Fibroblast of the aortic adventitia (primary cell): ENCODE results near the gene SEMA3G. TPM values are rescaled to one million over a fixed set of nuclear protein-coding genes. Genes with fewer than 3 reads are reported as not detected.

ENCODE experiments used
- DNase-seq: peaks from one replicate; pipeline ENCODE4 v3.0.0-alpha.2; 2010; ENCODE audit warnings: low read depth
- H3K4me3 ChIP-seq: 2 replicates; pipeline ENCODE4 v1.5.1; 2011; ENCODE audit warnings: low read depth, mild to moderate bottlenecking, control low read depth, low read length, moderate library complexity
- total RNA-seq: library from RNA; depleted of rRNA; stranded (reverse); fragments of >200 nt; gene quantifications from 2 replicates; pipeline ENCODE4 v1.2.3, GENCODE V29; 2012; ENCODE audit warnings: low replicate concordance
- TF ChIP-seq, protein P1 (sequence below): IDR thresholded peaks from 2 replicates; pipeline ENCODE4 v1.5.1; 2011; ENCODE audit warnings: mild to moderate bottlenecking, low read length, control low read depth, inconsistent platforms; ENCODE audit not compliant: insufficient read depth

Gene SEMA3G
- total RNA-seq, 1 donor = not detected

DNA sequence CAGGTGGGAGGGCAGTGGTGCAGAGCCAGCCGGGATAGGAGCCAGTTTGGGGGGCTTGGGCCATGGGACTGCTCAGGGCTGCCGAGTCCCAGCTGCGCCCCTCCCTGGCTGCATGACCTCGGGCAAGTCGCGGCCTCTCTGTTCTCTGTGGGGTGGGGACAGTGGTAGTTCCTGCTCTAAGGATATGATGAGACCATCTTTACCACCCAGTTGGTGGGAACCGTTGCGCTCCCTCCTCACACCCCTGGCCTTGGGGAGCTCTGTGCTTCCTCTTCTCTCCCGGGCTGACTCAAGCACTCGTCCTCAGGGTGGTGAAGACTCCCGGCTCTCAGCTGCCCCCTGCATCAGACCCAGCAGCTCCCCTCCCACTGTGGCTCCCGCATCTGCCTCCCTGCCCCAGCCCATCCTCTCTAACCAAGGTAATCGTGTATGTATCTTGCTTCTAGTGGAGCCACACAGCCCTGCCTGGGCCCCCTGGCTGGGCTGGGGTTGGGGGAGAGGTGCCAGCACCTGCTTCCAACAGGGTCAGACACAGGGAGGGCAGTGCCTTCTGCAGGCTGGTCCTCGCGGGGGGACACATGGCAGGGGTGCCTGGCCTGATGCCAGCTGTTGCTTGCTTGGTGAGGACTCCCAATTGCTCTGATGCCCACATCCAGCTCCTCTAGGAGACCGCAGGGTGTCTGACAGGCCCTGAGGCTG lies 35.1 kb upstream of the SEMA3G start:
- no peak for DNase-seq
- TF ChIP-seq, protein P1, sequence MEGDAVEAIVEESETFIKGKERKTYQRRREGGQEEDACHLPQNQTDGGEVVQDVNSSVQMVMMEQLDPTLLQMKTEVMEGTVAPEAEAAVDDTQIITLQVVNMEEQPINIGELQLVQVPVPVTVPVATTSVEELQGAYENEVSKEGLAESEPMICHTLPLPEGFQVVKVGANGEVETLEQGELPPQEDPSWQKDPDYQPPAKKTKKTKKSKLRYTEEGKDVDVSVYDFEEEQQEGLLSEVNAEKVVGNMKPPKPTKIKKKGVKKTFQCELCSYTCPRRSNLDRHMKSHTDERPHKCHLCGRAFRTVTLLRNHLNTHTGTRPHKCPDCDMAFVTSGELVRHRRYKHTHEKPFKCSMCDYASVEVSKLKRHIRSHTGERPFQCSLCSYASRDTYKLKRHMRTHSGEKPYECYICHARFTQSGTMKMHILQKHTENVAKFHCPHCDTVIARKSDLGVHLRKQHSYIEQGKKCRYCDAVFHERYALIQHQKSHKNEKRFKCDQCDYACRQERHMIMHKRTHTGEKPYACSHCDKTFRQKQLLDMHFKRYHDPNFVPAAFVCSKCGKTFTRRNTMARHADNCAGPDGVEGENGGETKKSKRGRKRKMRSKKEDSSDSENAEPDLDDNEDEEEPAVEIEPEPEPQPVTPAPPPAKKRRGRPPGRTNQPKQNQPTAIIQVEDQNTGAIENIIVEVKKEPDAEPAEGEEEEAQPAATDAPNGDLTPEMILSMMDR = no peak
- no peak overlapping the region for H3K4me3 ChIP-seq

DNA sequence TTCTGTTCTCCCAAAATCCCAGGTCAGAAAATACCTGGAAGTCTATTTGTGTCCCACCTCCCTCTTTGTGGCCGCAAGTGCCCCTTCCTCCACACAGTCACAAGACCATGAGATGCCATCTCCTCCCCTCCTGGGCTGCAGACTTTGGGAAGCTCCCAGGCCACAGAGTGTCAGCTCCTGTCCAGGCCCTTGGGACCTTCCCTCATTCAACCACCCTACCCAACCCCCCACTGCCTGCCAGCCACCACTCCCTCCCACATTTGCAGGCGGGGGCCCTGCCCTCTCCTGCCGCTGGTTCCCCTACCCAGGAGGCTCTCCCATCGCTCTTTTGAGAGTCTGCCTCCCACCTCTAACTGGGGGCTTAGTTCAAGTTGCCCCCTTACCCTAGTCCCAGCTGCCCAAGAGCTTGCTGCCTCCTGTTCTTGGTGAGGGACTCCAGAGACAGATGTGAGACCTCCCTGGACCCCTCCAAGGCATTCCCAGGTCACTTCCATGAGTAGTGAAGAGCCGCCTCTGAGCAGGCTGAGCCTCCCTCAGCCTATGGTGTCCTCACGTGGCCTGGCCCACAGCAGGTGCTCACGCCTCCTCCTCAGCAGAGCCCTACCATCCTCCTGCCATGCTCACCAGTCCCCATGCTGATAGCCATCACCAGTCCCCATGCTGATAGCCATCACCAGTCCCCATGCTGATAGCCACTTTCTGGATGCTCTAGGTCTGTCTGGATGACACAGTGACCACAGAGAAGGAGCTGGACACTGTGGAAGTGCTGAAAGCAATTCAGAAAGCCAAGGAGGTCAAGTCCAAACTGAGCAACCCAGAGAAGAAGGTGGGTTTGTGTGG lies 34.4 kb upstream of the SEMA3G start:
- H3K4me3 ChIP-seq = no peak overlapping the region
- TF ChIP-seq, protein P1 = no peak
- no peak for DNase-seq

DNA sequence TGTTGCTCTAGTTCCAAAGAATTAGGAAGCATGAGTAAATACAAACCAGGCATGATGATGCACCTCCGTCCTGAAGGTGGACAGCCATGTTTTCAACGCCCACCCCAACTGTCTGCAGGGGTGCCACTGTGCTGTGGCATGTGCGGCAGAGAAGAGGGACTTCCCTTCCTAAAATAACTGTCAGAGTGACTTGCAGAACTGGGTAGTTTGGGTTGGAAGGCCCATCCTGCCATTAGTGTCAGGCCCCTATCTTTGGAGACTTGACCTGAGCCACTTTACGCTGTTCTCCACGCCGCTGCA lies 32.8 kb upstream of the SEMA3G start:
- no peak for DNase-seq
- TF ChIP-seq, protein P1 = no peak

DNA sequence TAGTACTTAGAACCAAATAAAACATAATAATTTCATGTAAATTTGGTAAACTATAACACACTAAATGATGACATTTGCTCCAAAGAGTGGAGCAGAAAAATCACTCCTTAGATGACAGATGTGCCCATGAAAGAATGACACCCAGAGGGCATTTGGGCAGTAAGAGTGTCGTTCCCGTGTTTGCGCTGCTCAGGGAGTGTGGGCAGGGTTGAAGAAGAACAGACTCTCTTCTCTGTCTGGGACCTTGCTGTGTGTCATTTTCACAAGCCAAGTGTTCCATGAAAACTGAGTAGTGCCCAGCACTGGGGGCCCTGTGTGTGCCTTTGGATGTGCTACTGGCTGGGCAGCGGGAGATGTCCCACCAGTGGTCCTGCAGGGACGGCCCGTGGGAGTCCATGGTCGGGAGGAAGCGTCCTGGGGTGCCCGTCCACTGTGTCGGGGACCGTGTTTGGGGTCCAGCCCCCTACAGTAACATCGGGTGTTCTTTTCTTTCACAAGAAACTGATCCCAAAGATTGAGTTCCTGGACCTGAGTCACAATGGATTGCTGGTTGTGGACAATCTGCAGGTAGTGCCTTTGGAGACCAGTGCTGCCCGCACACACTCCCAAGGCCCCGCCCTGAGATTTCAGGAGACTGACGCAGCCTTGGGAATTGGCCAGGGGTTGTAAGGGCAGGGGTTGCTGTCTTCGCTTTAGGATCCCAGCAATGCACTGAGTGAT lies 32.3 kb upstream of the SEMA3G start:
- TF ChIP-seq, protein P1 = no peak
- H3K4me3 ChIP-seq = no peak overlapping the region
- DNase-seq = no peak

More for the DNA sequence above, 32.8 kb upstream of the SEMA3G start:
- no peak overlapping the region for H3K4me3 ChIP-seq

DNA sequence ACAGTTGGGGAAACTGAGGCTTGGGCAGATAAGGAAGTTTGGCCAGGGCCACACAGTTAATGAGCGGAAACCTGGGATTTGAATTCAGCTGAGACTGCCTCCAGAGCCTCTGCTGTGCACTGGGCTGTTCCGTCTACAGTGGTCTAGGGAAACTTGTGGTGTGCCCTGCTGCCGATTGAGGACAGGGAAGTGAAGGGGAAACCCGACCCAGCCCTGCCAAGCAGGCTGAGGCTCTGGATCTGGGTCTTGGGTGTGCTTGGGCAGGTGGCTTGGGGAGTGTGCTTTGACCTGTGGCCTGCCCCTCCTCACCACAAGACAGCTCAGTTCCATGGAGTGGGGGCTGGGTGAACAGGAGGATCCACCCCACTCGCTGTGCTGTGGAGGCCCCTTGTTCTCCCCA lies 28.1 kb upstream of the SEMA3G start:
- no peak overlapping the region for H3K4me3 ChIP-seq
- TF ChIP-seq, protein P1 = no peak
- DNase-seq = no peak

DNA sequence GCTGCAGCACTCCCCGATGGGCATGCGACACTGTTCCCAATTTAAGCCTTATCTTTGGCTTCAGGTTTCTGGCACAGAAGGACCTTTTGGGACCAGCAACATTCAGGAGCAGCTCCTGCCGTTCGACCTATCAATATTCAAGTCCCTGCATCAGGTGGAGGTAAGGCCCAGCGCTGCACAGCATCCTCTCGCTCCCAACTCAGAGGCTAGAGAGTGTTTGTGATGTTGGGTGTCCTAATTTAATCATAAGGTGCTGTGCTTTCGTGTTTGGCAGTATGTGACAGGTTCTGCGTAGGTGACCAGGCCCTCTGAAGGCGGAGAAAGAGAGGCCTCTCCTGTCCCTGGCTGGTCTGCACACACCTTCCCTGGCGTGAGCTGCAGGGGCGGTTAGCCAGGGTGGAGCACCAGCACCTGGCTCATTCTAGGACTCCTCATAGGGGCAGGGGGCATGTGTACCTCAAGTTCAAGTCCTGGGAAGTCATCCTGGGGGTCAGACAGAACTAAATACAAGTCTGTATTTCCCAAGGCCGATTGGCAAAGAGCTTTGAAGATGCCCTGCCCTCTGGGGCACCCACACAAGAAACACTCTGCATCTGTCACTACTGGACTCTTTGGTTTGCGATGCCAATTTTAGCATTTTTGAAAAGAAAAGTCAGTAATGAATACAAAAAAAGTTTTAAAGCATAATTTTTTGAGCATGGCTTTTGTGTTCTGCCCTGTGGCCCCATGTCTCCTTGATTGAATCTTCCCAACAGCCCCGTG lies 27.5 kb upstream of the SEMA3G start:
- no peak for DNase-seq
- H3K4me3 ChIP-seq = no peak overlapping the region
- TF ChIP-seq, protein P1 = no peak
